Measurements from ENCODE around the gene SMARCAD1. TPM values are rescaled to one million over a fixed set of nuclear protein-coding genes. Genes with fewer than 3 reads are reported as not detected.

Gene SMARCAD1
- total and polyA plus RNA-seq, 2 of the 8 experiments (the other 6 are each of a cell fraction or from before 2014, with no cell fraction given), result 24.1 to 59.4 TPM

GRCh38 chr4:94339779-94340178, 132.1 kb downstream of the SMARCAD1 start:
- H2BK12ac ChIP-seq (ENCODE audit: low read depth, low read length), result no peak overlapping the region
- ChIA-PET POLR2A (ENCODE audit: partially characterized antibody) (no interaction called here), CTCF (ENCODE audit: partially characterized antibody) (interaction anchor here (0.6 to 1.1 kb wide), 3 partner anchors 20 to 67 kb away, joined by 3 read pairs; no protein-coding TSS in a partner anchor)
- no peaks in the 10 kb centered on the region for H3K36me3 ChIP-seq (ENCODE audit: control insufficient read depth in 2 of 4, insufficient read depth in 4 of 4, low read length in 3 of 4)
- no peak overlapping the region for H3K9ac ChIP-seq (replicated peaks in 1 of 4; ENCODE audit: extremely low read depth in 1 of 4, low read depth in 3 of 4, low read length in 3 of 4)
- no peak overlapping the region for H2BK5ac ChIP-seq (ENCODE audit: low read depth, low read length)
- no peak overlapping the region for H2AK5ac ChIP-seq (ENCODE audit: low read depth, low read length)
- no peak overlapping the region for H2BK20ac ChIP-seq (ENCODE audit: low read length)
- H3K18ac ChIP-seq (ENCODE audit: extremely low read depth, low read length), result no peak overlapping the region
- H3K79me2 ChIP-seq (ENCODE audit: control insufficient read depth in 1 of 2, insufficient read depth in 2 of 2, low read length in 2 of 2), result no peaks in the 10 kb centered on the region
- H3K79me1 ChIP-seq (ENCODE audit: low read depth, low read length), result no peaks in the 10 kb centered on the region
- H2BK120ac ChIP-seq (replicated peaks; ENCODE audit: low read depth, low read length), result no peak overlapping the region
- 96% methylated on average over 9 of the region's 9 CpGs; no CpG with 5 or more reads in 1 of the 2 experiments for WGBS, 2 experiments (ENCODE audit: extremely low coverage in 1 of 2, insufficient coverage in 1 of 2, insufficient read length in 1 of 2, insufficient replicate concordance in 2 of 2, low coverage in 1 of 2, low lambda C conversion rate in 2 of 2, missing lambda C conversion rate in 1 of 2)
- no peak overlapping the region for H3K4me2 ChIP-seq (ENCODE audit: insufficient read depth in 1 of 2, low read depth in 2 of 2, low read length in 2 of 2)
- FAIRE-seq, result no peak
- DNase-seq (ENCODE audit: low read depth in 1 of 2, low spot score in 2 of 2), result no peak
- no peak overlapping the region for H3K56ac ChIP-seq (replicated peaks; ENCODE audit: insufficient read length, low read depth, low read length)
- no peaks in the 10 kb centered on the region for H4K20me1 ChIP-seq (replicated peaks in 1 of 2; ENCODE audit: control insufficient read depth in 1 of 2, insufficient read depth in 2 of 2, low read length in 2 of 2)
- no peak overlapping the region for H3K14ac ChIP-seq (ENCODE audit: insufficient read length)
- no peaks in the 10 kb centered on the region for H3K9me3 ChIP-seq (ENCODE audit: insufficient read depth in 2 of 2, low read depth in 1 of 2, low read length in 1 of 2)
- no peak overlapping the region for H4K8ac ChIP-seq (ENCODE audit: extremely low read depth, insufficient read depth, low read length)
- no peak overlapping the region for H3K27ac ChIP-seq (ENCODE audit: low read depth, low read length)
- no peak overlapping the region for H2AFZ ChIP-seq (ENCODE audit: low read length)
- H3K23me2 ChIP-seq (ENCODE audit: low read depth, low read length), result no peaks in the 10 kb centered on the region
- H3K27me3 ChIP-seq (replicated peaks in 1 of 4; ENCODE audit: control insufficient read depth in 3 of 4, extremely low read depth in 1 of 4, insufficient read depth in 3 of 4, low read length in 3 of 4), result no peaks in the 10 kb centered on the region
- H3K4me1 ChIP-seq (replicated peaks in 1 of 4; ENCODE audit: control insufficient read depth in 3 of 4, insufficient read depth in 4 of 4, low read length in 3 of 4), result peaks cover 0 to 2% (median 0%) of the 10 kb centered on the region in 4 experiments; a peak in 1 of 7 replicates
- no peak overlapping the region for H4K91ac ChIP-seq (replicated peaks; ENCODE audit: insufficient read length, low read length)
- H3K4ac ChIP-seq (replicated peaks; ENCODE audit: insufficient read length, low read depth, low read length), result no peak overlapping the region
- no peak overlapping the region for H4K5ac ChIP-seq (ENCODE audit: insufficient read length, low read depth, low read length)
- H2BK15ac ChIP-seq (ENCODE audit: low read length), result no peak overlapping the region
- no peak overlapping the region for H3K23ac ChIP-seq (ENCODE audit: insufficient read length)
- no peak overlapping the region for H3K4me3 ChIP-seq (ENCODE audit: extremely low read depth in 1 of 4, insufficient read depth in 2 of 4, low read depth in 3 of 4, low read length in 4 of 4)
- TF ChIP-seq SRF (IDR thresholded peaks at IDR 0.05; ENCODE audit: low read depth, low read length), result no peak
- no peak for TF ChIP-seq POLR2A (IDR thresholded peaks at IDR 0.05; ENCODE audit: control extremely low read depth in 1 of 2, low read depth in 2 of 2, low read length in 2 of 2)
- no peak for TF ChIP-seq MAFK (IDR thresholded peaks at IDR 0.05; ENCODE audit: low read depth, low read length)
- no peak for TF ChIP-seq RXRA (IDR thresholded peaks at IDR 0.05; ENCODE audit: insufficient read depth, low read depth, low read length)

All from H1 (cell line).